Stimulated activated CD4-positive, alpha-beta T cell treated with anti-CD3 and anti-CD28 coated beads, Interleukin-12 subunit alpha, Interleukin-12 subunit beta, amount 100 ng/mL, for 48 hours (primary cell): ENCODE measurements around the gene PLS3.
A peak's percentile ranks its signal among the peaks of the same experiment; 100 is the strongest.
"Not testable (repeated sequence)": the region's sequence is repeated elsewhere in the genome, so short reads cannot be mapped to it uniquely, and the experiment has no call there.

Experiments used
- DNase-seq, 3 donors: peaks; one replicate each; pipeline ENCODE4 v3.0.0-alpha.2; 2020; ENCODE audit warnings: low read depth in 2 of 3, low spot score in 1 of 3

PLS3 gene, protein sequence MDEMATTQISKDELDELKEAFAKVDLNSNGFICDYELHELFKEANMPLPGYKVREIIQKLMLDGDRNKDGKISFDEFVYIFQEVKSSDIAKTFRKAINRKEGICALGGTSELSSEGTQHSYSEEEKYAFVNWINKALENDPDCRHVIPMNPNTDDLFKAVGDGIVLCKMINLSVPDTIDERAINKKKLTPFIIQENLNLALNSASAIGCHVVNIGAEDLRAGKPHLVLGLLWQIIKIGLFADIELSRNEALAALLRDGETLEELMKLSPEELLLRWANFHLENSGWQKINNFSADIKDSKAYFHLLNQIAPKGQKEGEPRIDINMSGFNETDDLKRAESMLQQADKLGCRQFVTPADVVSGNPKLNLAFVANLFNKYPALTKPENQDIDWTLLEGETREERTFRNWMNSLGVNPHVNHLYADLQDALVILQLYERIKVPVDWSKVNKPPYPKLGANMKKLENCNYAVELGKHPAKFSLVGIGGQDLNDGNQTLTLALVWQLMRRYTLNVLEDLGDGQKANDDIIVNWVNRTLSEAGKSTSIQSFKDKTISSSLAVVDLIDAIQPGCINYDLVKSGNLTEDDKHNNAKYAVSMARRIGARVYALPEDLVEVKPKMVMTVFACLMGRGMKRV

DNA sequence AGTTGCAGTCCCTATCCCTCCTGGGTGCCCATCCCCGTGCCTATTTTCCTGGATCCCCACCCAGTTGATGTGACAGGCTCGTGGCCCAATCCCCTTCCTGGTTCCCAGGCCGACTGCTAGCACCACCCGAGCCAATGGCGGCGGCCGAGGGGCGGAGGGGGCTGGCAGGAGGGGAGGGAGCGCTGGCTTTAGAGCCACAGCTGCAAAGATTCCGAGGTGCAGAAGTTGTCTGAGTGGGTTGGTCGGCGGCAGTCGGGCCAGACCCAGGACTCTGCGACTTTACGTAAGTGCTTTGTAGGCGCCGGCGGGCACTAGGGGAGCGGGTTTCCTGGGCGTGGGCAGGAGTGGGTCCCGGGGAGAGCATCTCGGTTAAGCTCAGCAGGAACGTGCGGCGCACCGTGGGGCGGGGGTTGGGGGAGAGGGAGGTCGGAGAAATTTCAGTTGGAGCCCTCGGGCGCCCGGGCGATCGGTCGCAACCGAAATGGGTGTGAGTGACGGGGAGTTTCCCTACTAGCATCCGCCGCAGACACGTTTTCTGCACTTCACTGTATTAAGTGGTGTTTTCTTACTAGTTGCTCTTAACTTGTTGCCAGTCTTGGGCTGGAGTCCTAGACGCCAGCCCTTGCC is at the start of gene PLS3:
TSS of gene PLS3 (plus strand) at position 197 of the 627 bp plus-strand sequence. CDS start 49,077 bp downstream, outside the sequence.
- peak in 1 of 3 donors; percentile 4 for DNase-seq

GRCh38 chrX:115518113-115518512 is 42.9 kb upstream of the PLS3 start:
- DNase-seq: no peak

DNA sequence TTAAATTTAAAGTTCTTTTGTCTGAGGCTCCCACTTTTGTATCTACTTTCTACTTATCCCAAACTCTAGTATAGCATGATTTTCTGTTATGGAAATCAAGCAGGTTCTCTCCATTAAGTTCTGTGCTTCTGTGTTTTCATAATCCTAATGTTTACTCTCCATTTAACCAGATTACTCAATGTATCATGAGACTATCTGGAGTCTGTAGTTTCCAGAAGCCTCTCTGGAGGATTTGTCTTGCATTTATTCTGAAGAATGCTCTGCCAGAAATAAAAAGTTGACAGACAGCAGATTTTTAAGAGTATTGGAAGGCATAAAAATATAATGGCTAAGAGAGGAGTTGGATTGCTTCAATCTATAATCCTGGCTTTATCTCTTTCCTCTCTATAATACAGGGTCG is 39.2 kb upstream of the PLS3 start:
- DNase-seq: no peak

DNA sequence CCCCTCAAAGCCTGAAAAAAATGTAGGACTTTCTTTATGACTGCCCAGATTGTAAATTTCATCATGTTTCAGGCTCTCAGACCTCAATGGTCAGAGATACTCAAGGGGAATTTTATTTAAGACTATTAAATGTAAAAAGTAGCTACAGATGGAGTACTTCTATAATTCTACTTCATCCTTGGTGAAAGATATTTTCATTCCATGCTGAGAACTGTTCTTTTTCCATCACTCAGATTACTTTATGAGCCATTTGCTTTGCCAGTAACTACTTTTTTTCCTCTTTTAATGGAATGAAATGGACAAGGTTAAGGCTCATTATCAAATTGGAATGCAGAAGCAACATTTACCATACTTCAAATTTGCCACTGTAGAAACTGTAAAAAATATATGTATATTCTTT is 38.0 kb upstream of the PLS3 start:
- no peak for DNase-seq

- DNase-seq: no peak
Measured at GRCh38 chrX:115525486-115525885, 35.5 kb upstream of the PLS3 start.

DNA sequence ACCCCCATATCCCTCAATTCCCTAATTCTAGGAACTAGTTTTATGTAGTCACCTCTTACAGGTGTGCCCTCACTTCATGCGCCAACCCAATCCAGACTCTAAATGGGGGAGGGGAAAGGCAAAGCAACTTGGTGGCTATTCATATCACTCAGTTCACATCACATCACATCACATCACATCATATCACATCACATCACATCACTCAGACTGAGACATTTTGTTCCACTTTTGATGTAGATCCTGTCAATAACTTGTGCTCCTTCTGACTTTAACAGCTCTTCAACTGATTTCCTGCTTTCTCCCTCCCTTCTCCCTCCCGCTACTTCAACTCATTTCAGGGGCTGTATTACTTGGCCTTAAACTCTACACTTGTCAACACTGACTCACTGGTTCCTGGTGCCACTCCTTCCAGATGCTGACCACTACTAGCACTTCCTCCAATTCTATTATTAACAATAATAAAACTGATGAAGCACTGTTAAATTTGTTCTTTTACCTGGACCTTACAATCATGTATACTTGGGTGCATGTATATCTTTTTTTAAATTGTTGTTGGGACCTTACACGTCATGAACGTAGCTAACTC is 29.1 kb upstream of the PLS3 start:
- DNase-seq: no peak

GRCh38 chrX:115533485-115533884 is 27.5 kb upstream of the PLS3 start:
- DNase-seq: no peak

GRCh38 chrX:115534383-115534782 is 26.6 kb upstream of the PLS3 start:
- DNase-seq: no peak

- no peak for DNase-seq
Measured at GRCh38 chrX:115535421-115535820, 25.6 kb upstream of the PLS3 start.

- DNase-seq: no peak
Measured at GRCh38 chrX:115535844-115536243, 25.1 kb upstream of the PLS3 start.

- no peak for DNase-seq
Measured at GRCh38 chrX:115539841-115540240, 21.1 kb upstream of the PLS3 start.

- not testable (repeated sequence) for DNase-seq
Measured at GRCh38 chrX:115541045-115541444, 19.9 kb upstream of the PLS3 start.

GRCh38 chrX:115547448-115547847 is 13.5 kb upstream of the PLS3 start:
- no peak for DNase-seq

GRCh38 chrX:115549008-115549407 is 12.0 kb upstream of the PLS3 start:
- no peak for DNase-seq

- DNase-seq: no peak
Measured at GRCh38 chrX:115553171-115553570, 7.8 kb upstream of the PLS3 start.

GRCh38 chrX:115559672-115560071 is 1.3 kb upstream of the PLS3 start:
- no peak for DNase-seq

DNA sequence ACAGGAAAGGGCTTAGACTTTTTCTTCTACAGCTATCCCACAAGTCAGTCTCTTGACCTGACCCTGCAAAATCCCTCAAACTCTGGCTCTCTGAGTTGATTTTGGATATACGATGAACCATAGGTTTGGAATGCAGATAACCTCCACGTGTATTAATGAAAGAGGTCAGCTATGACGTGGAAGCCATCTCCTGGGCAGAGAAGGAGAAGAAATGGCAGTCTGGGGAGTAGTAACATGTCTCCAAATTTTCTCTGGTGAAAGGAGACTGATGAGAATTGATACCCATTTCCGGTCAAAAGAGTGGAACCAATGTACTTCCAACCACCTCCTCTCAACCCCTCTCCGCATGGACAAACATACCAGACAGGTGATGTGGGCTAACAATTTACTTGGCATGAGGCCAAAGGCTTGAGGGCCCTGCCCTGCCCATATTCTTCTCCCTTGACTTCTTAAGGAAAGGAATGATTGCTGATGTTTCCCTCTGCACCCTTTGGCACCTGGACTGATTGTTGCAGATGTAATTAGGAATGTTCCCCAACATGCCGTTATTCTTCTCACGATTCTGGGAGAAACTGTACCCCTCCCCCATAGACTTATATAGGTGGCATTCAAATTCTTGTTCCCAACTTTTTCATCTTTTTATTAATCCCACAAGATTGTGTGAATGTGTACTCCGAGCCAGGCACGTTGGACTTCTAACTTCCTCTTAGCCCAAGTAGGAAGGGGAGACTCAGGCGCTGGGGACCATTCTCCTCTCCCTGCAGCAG is 580 bp upstream of the PLS3 start:
- DNase-seq: no peak

DNA sequence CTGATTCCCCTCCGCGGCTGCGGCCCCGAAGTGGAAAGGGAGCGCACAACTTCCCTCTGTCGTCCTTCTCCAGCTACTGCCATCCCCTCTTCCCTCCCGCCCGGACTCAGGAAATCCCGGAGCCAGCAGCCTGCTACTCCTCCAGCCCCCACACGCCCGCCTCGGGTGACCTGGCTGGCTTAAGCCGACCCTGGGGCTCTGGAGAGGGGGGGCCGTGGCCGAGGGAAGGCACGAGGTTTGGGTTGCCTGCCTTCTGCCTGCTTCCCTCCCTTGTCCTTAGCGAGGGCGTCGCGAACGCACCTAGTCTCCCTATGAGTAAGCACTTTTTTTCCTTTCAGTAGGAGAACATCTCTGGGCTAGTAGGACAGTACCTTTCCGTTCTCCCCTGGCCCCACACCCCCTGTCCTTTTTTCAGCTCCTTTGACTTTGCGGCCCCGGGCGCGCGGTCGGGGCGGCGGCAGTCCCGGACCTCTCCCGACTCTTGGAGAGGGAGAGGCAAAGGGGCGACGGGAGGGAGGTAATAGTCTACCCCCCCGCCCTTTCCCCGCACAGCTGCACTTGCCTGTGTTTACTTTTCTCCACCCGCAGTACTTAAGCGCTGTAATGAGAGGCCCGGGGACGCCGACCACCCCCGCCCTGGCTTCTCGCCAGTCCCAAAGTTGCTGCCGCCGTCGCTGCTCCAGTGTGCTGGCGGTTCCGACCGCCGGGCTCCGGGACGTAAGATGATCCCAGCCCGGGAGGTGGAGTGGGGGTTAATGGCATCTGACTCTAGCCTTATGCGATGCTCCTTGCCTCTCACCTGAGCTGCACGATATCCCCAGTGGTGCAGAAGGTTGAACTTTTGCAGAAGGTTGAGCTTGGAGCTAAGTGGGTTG is 868 bp downstream of the PLS3 start:
- no peak for DNase-seq

- DNase-seq: no peak
Measured at GRCh38 chrX:115562480-115562847, 1.5 kb downstream of the PLS3 start.

GRCh38 chrX:115563633-115564162 is 2.7 kb downstream of the PLS3 start:
- no peak for DNase-seq
